Panc1 (cell line): ENCODE measurements around the gene NOS3.

ENCODE experiments used
- CTCF ChIP-seq: fragments of 450-650 bp; IDR thresholded peaks from 2 replicates; pipeline ENCODE4 v1.5.1; 2017; ENCODE audit warnings: mild to moderate bottlenecking
- POLR2AphosphoS5 ChIP-seq: IDR thresholded peaks from 2 replicates; pipeline ENCODE4 v1.6.1; 2012; ENCODE audit warnings: mild to moderate bottlenecking, low read depth, low read length, moderate library complexity
- TCF7L2 ChIP-seq: IDR thresholded peaks from 2 replicates; pipeline ENCODE4 v1.6.1; 2011; ENCODE audit warnings: mild to moderate bottlenecking, low read depth, low read length, inconsistent platforms
- TF ChIP-seq, protein P1 (sequence below), 2 experiments: IDR thresholded peaks; 2 replicates each; pipeline ENCODE4 v1.6.1; 2011 to 2012; ENCODE audit warnings: low read depth in 2 of 2, control low read depth in 1 of 2, low read length in 1 of 2, mild to moderate bottlenecking in 1 of 2, moderate library complexity in 1 of 2; ENCODE audit not compliant: insufficient read depth in 1 of 2

GRCh38 chr7:151025924-151026671 is 35.3 kb downstream of the NOS3 start:
- TF ChIP-seq TCF7L2 = no peak
- TF ChIP-seq CTCF = no peak
- TF ChIP-seq POLR2AphosphoS5 = no peak
- TF ChIP-seq, protein P1, sequence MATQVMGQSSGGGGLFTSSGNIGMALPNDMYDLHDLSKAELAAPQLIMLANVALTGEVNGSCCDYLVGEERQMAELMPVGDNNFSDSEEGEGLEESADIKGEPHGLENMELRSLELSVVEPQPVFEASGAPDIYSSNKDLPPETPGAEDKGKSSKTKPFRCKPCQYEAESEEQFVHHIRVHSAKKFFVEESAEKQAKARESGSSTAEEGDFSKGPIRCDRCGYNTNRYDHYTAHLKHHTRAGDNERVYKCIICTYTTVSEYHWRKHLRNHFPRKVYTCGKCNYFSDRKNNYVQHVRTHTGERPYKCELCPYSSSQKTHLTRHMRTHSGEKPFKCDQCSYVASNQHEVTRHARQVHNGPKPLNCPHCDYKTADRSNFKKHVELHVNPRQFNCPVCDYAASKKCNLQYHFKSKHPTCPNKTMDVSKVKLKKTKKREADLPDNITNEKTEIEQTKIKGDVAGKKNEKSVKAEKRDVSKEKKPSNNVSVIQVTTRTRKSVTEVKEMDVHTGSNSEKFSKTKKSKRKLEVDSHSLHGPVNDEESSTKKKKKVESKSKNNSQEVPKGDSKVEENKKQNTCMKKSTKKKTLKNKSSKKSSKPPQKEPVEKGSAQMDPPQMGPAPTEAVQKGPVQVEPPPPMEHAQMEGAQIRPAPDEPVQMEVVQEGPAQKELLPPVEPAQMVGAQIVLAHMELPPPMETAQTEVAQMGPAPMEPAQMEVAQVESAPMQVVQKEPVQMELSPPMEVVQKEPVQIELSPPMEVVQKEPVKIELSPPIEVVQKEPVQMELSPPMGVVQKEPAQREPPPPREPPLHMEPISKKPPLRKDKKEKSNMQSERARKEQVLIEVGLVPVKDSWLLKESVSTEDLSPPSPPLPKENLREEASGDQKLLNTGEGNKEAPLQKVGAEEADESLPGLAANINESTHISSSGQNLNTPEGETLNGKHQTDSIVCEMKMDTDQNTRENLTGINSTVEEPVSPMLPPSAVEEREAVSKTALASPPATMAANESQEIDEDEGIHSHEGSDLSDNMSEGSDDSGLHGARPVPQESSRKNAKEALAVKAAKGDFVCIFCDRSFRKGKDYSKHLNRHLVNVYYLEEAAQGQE (IDR thresholded peaks at IDR 0.05; ENCODE audit: insufficient read depth in 1 of 2, low read depth in 2 of 2, low read length in 1 of 2) = no peak
